Hematopoietic multipotent progenitor cell treated with erythropoietin and hydrocortisone succinate and interleukin-3 and kit ligand, for 8 days (in vitro differentiated cells): ENCODE data around the gene PDILT.
"Not testable (repeated sequence)": the region's sequence is repeated elsewhere in the genome, so short reads cannot be mapped to it uniquely, and the experiment has no call there.

Experiments used
- DNase-seq: peaks from one replicate; pipeline ENCODE4 v3.0.0-alpha.2; 2015

PDILT gene

DNA sequence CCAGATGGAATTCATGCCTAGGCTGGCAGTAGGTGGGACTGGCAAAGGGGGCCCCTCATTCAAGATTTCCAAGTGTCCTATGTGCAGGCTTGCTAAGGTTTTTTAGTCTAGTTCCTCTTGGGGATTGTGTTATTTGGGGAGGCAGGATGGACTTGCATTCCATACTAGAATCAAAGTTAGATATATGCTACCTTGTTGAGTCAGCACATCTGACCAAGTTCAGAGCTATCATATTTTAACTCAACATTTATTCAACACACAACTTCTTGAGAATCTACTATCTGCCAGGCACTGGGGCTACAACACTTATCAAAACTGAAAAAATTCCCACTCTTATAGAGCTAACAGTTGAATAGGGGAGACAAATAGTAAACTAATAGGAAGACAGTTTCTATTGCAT is 83.9 kb downstream of the PDILT start:
- no peak for DNase-seq

DNA sequence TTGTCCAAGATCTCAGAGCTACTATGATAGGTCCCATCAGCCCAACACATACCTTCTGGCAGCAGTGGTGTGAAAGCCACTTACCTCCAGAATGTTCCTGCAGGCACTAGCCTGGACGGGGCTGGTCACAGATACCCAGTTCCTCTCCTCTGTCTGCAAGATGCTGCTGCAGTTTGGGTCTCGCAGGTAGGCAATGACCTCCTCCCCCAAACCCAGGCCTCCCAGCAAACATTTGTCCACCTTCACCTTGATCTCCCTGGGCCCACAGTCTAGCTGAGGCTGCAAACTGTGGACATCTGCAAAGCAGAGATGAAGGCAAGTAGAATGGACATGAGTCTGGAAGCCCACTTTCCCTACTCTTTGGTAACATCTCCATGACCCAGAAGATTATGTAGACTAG is 84.4 kb downstream of the PDILT start:
- no peak for DNase-seq

DNA sequence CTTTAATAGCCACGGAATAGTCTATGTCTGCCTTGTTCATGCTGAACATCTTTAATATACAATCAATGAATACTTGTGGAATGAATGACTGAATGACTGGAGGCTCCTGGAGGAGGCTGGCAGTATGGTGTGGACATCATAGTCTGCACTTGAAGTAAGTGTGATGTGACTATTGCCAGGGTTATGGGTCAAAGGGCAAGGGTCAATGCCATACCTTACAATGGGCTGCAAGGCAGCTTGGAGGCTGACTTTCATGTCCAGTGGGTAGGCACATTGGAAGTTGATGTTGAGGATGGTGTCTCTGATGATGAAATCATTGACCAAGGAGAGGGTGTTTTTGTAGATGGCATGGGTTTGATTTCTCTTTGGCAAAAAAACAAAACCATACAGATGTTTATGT is 85.1 kb downstream of the PDILT start:
- DNase-seq, result no peak

DNA sequence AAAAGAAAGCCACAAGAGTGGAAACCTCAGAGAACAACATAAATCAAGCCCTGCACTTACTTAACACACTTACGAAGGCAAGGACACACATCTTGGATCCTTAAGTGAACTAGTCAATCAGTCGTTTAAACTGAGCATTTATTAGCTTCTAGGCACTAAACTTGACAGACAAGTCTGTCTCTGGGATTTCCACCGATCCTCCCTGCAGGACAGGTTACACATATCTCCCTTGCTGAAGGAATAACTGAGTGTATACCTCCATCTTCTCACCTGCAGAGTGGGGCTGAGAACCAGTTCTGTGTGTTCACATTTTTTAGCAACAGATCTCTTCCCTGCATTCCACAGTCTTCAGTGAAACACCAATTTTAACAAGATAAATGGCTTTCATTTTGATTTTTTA is 86.1 kb downstream of the PDILT start:
- DNase-seq, result no peak

DNA sequence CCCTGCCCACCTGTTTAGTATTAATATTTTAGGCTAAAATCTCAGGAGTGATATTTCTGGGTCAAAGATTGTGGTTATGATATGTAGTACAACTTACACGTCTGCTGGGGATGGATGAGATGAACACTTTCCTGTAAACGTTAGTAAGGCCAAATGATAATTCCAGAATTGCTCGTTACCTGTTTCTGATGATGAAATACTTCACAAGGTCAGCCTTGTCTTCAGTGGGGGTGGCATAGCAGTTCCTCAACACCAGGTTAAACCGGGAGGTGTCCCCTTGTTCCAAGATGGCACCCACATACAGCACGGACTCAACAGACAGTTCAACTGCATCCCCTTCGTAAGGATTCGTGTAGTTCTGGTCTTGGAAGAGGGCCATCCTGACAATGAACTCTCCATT is 86.5 kb downstream of the PDILT start:
- no peak for DNase-seq

DNA sequence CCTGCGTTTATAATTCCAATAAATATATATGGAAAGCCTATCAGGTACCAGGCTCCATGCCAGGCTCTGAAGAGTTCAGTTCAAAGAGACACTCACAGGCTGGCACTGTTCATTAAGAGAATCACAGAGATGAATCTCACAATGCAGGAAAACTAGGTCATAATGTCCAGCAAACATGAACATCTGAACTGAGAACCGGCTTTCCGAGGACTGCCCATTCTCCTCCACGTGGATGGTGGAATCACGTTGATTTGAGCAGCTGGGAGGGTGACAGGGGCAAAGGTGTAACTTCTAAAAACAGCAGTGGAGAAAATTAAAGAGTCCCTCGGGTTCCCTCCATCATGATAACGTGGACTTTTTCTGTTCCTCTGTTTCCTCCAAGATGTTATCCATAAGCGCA is 87.4 kb downstream of the PDILT start:
- no peak for DNase-seq

DNA sequence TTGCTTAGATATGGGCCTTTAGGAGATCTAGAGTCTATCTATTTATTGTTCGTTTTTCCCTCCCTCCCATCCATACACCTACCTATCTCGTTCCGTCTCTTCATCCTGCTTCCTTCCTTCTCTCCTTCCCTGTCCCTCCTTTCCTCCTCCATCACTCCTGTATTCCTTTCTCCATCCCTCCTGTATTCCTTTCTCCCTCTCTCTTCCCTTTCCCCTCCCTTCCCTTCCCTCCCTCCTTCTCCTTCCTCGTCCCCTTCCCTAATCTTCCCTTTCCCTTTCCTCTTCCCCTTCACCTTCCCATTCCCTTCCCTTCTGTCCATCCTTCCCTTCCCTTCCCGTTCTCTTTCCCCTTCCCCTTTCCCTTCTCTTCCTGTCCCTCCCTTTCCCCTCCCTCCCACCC is 87.8 kb downstream of the PDILT start:
- DNase-seq, result no peak

DNA sequence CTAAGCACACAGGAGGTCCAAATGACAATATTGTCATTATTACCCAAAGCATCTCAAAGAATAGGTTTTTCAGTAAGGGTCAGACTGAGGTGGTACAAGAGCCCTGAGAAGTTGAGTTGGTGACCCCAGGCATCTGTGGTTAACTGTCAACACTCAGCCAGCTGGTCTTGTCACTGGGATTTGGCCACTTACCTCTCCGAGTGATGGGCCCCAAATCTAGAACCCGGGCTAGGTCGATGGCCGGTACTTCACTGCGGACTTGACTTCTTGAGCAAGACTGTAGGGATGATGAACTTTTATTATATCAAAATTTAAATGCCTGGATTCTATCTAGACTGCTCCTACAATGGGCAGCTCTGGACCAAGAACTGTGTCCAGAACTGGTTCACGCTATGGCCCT is 88.8 kb downstream of the PDILT start:
- no peak for DNase-seq

DNA sequence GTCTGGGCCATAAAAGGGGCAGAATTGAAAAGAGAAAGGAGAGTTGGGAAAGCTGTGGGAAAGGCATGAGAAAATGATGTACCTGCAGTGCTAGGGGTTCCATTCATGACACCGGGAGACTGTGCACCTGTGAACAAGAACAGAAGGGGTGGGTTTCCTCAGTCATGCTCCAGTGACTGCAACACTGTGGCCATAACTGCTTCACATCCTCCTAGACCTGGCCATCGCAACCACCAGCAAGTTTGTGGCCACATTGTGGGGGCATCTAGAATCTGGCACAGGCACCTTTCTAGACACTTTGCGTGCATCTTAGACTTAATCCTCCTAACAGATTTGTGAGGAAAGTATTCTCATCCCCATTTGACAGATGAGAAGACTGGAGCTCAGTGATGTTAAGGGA is 90.0 kb downstream of the PDILT start:
- no peak for DNase-seq

DNA sequence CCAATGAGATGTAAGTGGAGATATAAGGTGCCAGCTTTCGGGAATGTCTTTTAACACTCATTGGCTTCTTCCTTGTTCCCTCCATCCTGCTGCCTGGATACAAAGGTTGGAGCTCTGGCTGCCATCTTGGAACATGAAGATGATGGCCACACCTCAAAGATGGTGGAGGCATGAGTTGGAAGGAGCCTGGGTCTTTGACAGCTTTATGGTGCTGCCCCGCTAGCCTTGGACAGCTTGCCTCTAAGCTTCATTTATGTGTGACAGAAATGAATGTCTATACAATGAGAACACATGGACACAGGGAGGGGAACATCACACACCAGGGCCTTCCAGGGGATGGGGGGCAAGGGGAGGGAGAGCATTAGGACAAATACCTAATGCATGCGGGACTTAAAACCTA is 90.8 kb downstream of the PDILT start:
- DNase-seq, result no peak

DNA sequence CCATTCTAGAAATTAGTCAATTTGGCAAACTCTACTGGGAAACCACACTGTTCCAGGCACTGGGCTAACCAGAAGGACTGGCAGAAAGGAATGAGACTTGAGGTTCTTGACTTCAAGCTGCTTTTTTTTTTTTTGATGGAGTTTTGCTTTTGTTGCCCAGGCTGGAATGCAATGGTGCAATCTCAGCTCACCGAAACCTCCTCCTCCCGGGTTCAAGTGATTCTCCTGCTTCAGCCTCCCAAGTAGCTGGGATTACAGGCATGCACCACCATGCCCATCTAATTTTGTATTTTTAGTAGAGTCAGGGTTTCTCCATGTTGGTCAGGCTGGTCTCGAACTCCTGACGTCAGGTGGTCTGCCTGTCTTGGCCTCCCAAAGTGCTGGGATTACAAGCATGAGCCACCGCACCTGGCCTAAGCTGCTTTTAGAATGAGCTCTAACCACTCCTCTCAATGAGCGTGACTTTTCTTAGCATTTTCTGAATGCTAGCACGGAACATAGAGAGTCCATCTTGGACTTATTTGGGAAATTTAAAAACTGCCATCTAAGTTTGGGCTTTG is 91.9 kb downstream of the PDILT start:
- DNase-seq, result not testable (repeated sequence)

DNA sequence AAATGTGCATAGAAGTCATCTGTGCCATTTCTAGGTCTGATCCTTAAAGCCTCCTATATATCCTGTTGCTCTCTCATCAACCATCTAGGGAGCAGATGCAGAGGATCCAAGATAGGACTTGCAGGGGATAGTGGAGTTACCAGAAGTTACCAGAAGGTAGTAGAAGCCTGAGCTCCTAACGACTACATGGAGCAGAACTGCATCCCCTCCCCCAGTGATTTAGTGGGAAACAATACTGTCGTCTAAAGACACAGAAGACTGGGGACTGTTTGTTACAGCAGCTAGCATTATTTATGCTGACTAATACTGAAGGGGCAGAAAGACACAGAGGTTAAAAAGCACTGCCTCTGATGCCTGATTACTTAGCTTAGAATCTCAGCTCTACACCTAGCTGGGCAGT is 93.0 kb downstream of the PDILT start:
- DNase-seq, result no peak

DNA sequence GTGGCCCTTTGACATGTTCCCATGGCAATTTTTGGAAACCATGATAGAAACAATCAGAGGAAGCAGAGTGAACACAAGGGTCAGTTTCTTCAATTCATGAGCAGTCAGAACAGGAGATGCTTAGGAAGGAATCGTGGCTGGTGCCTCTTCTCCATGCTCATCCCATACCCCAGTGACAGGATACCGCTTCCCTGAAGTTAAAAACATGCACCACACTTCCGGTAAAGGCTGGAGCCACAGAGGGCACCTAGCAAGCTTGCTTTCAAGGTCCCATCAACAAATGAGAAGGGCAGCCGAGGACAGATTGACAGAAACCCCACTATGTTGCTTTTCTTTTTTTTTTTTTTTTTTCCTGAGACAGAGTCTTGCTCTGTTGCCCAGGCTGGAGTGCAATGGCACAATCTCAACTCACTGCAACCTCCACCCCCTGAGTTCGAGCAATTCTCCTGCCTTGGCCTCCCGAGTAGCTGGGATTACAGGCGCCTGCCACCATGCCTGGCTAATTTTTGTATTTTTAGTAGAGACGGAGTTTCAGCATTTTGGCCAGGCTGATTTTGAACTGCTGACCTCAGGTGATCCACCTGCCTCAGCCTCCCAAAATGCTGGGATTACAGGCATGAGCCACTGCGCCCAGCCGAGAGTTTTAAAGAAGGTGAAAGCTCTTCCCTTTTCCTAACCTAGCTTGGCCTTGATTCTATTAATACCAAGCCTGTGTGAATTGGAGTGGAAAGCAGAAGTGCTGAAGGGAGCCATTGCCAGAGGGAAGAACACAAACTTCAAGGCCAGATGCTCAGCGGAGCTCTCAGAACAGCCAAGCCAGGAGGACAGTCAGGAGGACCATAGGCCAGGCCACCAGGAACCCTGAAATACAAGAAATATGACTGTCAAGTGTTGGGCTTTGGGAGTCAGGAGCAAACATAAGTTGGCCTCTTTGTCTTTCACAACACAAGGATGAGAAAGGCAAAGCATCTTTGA is 93.8 kb downstream of the PDILT start:
- no peak for DNase-seq

DNA sequence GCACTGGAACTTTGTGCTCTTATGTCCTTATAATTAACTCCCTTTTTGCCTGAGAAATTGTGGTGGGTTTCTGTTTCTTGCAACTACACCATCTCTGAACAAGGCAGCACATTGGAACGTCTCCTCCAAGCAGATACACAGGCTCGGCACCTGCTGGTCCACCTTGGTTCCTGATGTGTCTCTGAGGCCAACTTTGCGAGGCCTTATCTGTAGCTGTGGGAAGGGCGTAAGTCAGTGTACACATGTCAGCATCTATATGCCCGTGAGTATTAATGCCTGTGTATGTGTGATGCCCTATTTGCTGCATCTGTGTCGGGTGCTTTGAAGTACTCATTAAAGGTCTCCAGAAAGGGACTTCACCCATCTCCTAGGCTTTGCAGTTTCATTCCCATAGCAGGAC is 94.8 kb downstream of the PDILT start:
- no peak for DNase-seq
